A549 (cell line): ENCODE results near the gene ANXA2. TPM values are rescaled to one million over a fixed set of nuclear protein-coding genes. Genes with fewer than 3 reads are reported as not detected.
A peak's percentile ranks its signal among the peaks of the same experiment; 100 is the strongest.

ENCODE experiments used
- ATAC-seq, 2 experiments: fragments of 200-7000 bp in 1 of 2; fragments of >200 bp in 1 of 2; cut with Nextera tagmentation in 1 of 2; cut with Tn5 transposase in 1 of 2; 3 replicates each; pipeline versions ENCODE4 v1.8.0 to v1.9.1; 2018 to 2020; ENCODE audit warnings: mild to moderate bottlenecking in 1 of 2, moderate library complexity in 1 of 2
- CTCF ChIA-PET: fragments of 300-600 bp; sonication (Branson Sonifier 250); formaldehyde crosslinking; extraction: SDS; loops from one replicate; lab custom pipeline; 2021; ENCODE audit warnings: antibody characterized with exemption, inconsistent platforms; lab: Yijun Ruan, JAX
- POLR2A ChIA-PET: fragments of 350-600 bp; formaldehyde crosslinking; extraction: SDS; loops from one replicate; lab custom pipeline; 2021; ENCODE audit warnings: antibody characterized with exemption, inconsistent platforms; lab: Yijun Ruan, JAX
- DNase-seq, 2 experiments: peaks; one replicate each; pipeline versions ENCODE4 v3.0.0 to v3.0.0-alpha.2; 2011 to 2016; ENCODE audit warnings: low read depth in 1 of 2, low spot score in 1 of 2
- FAIRE-seq: peaks from 2 replicates; lab custom pipeline; 2011; peaks lifted over from hg19 to GRCh38; lab: Jason Lieb, UNC
- H3K27ac ChIP-seq, 2 experiments: fragments of >200 bp; sonication (Bioruptor Twin); formaldehyde crosslinking; 3 replicates each; pipeline ENCODE4 v1.5.1; 2016 to 2017
- H3K4me1 ChIP-seq: fragments of >200 bp; sonication (Bioruptor Twin); formaldehyde crosslinking; 3 replicates; pipeline ENCODE4 v1.6.1; 2016
- H3K4me2 ChIP-seq: fragments of >200 bp; sonication (Bioruptor Twin); formaldehyde crosslinking; 3 replicates; pipeline ENCODE4 v1.6.1; 2016
- H3K4me3 ChIP-seq: fragments of >200 bp; sonication (Bioruptor Twin); formaldehyde crosslinking; 3 replicates; pipeline ENCODE4 v1.5.1; 2016
- H3K9me3 ChIP-seq: fragments of >200 bp; sonication (Bioruptor Twin); formaldehyde crosslinking; 3 replicates; pipeline ENCODE4 v1.6.1; 2016
- ESRRA ChIP-seq: fragments of 150-350 bp; IDR thresholded peaks from 2 replicates; pipeline ENCODE4 v1.6.1; 2014; ENCODE audit warnings: mild to moderate bottlenecking, low read length, borderline replicate concordance
- FOSL2 ChIP-seq, 2 experiments: fragments of 450-650 bp in 1 of 2; fragments of >200 bp in 1 of 2; sonication (Bioruptor Twin) in 1 of 2; formaldehyde crosslinking; IDR thresholded peaks; 2 replicates each; pipeline versions ENCODE4 v1.5.0 to v1.6.1; 2016 to 2020; ENCODE audit warnings: mild to moderate bottlenecking in 1 of 2, moderate library complexity in 1 of 2
- HOXA7 ChIP-seq: fragments of 250-450 bp; sonication (Bioruptor Pico); IDR thresholded peaks from 2 replicates; pipeline ENCODE4 v1.5.0; 2020; ENCODE audit warnings: mild to moderate bottlenecking, moderate library complexity
- JUN ChIP-seq, 2 experiments: fragments of >200 bp; sonication (Bioruptor Twin); formaldehyde crosslinking; IDR thresholded peaks; 2 replicates in 1 of 2; 3 replicates in 1 of 2; pipeline ENCODE4 v1.6.1; 2016 to 2017
- MYC ChIP-seq: IDR thresholded peaks from 2 replicates; pipeline ENCODE4 v1.6.1; 2012; ENCODE audit warnings: mild to moderate bottlenecking, inconsistent platforms, low read length, improper control_type of control experiment, borderline replicate concordance
- REST ChIP-seq: fragments of 200-600 bp; sonication (generic); IDR thresholded peaks from 2 replicates; pipeline ENCODE4 v1.6.1; 2016; ENCODE audit warnings: antibody characterized with exemption, mild to moderate bottlenecking, moderate library complexity
- TFCP2L1 ChIP-seq: fragments of 250-450 bp; sonication (Bioruptor Pico); IDR thresholded peaks from 2 replicates; pipeline ENCODE4 v1.5.0; 2021; ENCODE audit warnings: mild to moderate bottlenecking
- ZC3H11A ChIP-seq: fragments of 450-650 bp; IDR thresholded peaks from 2 replicates; pipeline ENCODE4 v1.6.1; 2014; ENCODE audit warnings: antibody characterized with exemption, mild to moderate bottlenecking
- ZFP36 ChIP-seq: fragments of 450-650 bp; IDR thresholded peaks from 2 replicates; pipeline ENCODE4 v1.6.1; 2014; ENCODE audit warnings: borderline replicate concordance; ENCODE audit not compliant: partially characterized antibody
- WGBS: methylation state at CpG from one replicate; pipeline ENCODE4 v1.1.6; 2017; ENCODE audit errors: missing lambda C conversion rate; 5-methylcytosine and 5-hydroxymethylcytosine counted together
- polyA plus RNA-seq, 4 experiments: library from polyadenylated mRNA; depleted of rRNA in 3 of 4; stranded (reverse); fragments of >200 nt; fragmentation: RNase III in 1 of 4; extraction: RNeasy Plus Mini Kit Qiagen cat#74134 plus additional on column Dnase treatment in 1 of 4; gene quantifications; 2 replicates in 3 of 4; 3 replicates in 1 of 4; pipeline ENCODE4 v1.2.3, GENCODE V29; 2011 to 2017
- TF ChIP-seq, protein P1 (sequence below): fragments of >200 bp; sonication (Bioruptor Twin); formaldehyde crosslinking; IDR thresholded peaks from 2 replicates; pipeline ENCODE4 v1.6.1; 2016

Gene ANXA2
- polyA plus RNA-seq, 2 of the 4 experiments (the other 2 are of a cell fraction): 4,707 to 5,746 TPM

DNA sequence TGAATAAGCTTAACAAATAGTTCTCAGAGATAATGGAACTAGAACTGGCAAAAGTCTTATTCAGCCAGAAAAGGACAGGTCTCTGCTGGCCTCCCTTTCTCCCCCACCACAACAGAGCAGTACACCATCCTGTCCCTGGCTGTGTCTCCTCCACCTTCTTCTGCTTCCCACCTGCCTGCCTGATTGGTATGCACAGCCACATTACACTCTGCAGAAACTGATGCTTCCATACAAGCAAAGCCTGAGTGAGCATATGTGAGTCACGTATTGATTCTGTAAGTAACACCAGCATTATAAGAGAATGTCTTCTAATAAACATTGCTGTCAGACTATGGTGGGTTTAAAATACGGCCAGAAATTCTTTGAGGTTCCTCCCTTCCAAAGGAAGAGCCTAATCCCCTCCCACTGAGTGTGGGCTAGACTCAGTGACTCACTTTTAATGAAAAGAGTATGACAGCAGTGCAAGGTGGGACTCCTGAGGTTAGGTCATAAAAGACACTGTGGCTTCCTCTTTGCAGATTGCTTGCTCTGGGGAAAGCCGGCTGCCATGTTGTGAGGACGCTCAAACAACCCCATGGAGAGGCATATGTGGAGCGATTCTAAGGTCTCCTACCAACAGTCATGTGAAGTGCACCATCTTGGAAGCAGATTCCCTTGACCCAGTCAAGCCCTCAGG lies 44.4 kb downstream of the ANXA2 start:
- FAIRE-seq: no peak
- ChIA-PET POLR2A (interaction anchor here (0.7 kb wide), 1 partner anchor 9 kb away, joined by 3 read pairs; no protein-coding TSS in a partner anchor), CTCF (interaction anchor here (0.6 to 12.0 kb wide), 11 partner anchors 9 to 629 kb away, joined by 3 to 174 read pairs (median 9); no protein-coding TSS in a partner anchor)
- 57% methylated on average over 5 of the region's 5 CpGs for WGBS
- H3K4me1 ChIP-seq: peaks cover 100% of the 10 kb centered on the region
- peak in 1 of 2 experiments; percentile 4; a peak in 3 of 6 replicates for ATAC-seq
- H3K4me2 ChIP-seq: no peak overlapping the region
- TF ChIP-seq JUN (IDR thresholded peaks at IDR 0.05) (peak in 1 of 2 experiments; percentile 34; a peak in 1 of 5 replicates), FOSL2 (IDR thresholded peaks at IDR 0.05) (no peak), FOSL2 (CRISPR knock-in tag; IDR thresholded peaks at IDR 0.05) (0 out of 2 replicates have a peak, but pooled peaks have one; percentile 4), ZFP36 (no peak), TFCP2L1 (CRISPR knock-in tag) (peak; percentile 71), MYC (no peak), REST (no peak)
- H3K27ac ChIP-seq: peak overlapping the region in 1 of 2 experiments; percentile 32; a peak in 2 of 6 replicates
- H3K4me3 ChIP-seq: no peak overlapping the region
- H3K9me3 ChIP-seq: no peaks in the 10 kb centered on the region
- peak in 1 of 2 experiments; percentile 17 for DNase-seq

DNA sequence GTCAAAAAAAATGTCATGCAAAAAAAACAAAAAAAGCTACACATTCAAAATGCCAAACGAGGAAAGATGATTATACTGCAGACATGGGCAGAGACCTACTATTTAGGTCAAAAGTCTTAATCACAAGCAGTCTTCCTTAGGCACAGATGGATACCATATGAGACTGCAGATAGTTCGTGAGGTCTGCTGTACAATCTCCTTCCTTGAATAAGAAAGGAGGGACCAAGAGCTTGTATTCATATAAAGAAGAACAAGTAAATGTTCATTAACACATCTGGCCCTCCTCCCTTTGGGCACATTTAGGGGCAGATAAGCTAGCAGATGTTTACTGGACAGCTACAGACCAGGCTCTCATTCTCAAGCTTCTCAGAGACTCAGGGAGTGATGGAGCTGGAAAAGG lies 45.3 kb downstream of the ANXA2 start:
- H3K4me1 ChIP-seq: peaks cover 100% of the 10 kb centered on the region
- POLR2A ChIA-PET: interaction anchor here (0.7 kb wide), 1 partner anchor 10 kb away, joined by 3 read pairs; no protein-coding TSS in a partner anchor

GRCh38 chr15:60351066-60351465 lies 46.7 kb downstream of the ANXA2 start:
- TF ChIP-seq ESRRA (no peak), REST (no peak), JUN (IDR thresholded peaks at IDR 0.05) (0 out of 5 replicates have a peak, but pooled peaks of 1 of the 2 experiments have one; percentile 6)
- H3K4me2 ChIP-seq: no peak overlapping the region
- DNase-seq (peak in 1 of 2 experiments; percentile 28), FAIRE-seq (no peak), ATAC-seq (peak; percentile 40 to 46)
- H3K4me1 ChIP-seq: peaks cover 99% of the 10 kb centered on the region
- POLR2A ChIA-PET: interaction anchor here (1.0 to 1.1 kb wide), 2 partner anchors 12 to 93 kb away, joined by 3 to 5 read pairs; no protein-coding TSS in a partner anchor
- 66% methylated on average over 3 of the region's 3 CpGs for WGBS
- H3K4me3 ChIP-seq: no peak overlapping the region
- H3K9me3 ChIP-seq: no peaks in the 10 kb centered on the region
- CTCF ChIA-PET: interaction anchor here (1.0 to 3.2 kb wide), 10 partner anchors 11 to 610 kb away, joined by 3 to 34 read pairs (median 9); no protein-coding TSS in a partner anchor
- H3K27ac ChIP-seq: peak overlapping the region in 1 of 2 experiments; percentile 58; a peak in 2 of 6 replicates

More for the DNA sequence above, 45.3 kb downstream of the ANXA2 start:
- peak overlapping the region in 1 of 2 experiments; percentile 36; a peak in 2 of 6 replicates for H3K27ac ChIP-seq
- H3K4me3 ChIP-seq: no peak overlapping the region
- no peak for FAIRE-seq
- no peak for DNase-seq
- no peak overlapping the region for H3K4me2 ChIP-seq
- CTCF ChIA-PET: interaction anchor here (0.6 to 3.2 kb wide), 13 partner anchors 9 to 661 kb away, joined by 3 to 34 read pairs (median 6); no protein-coding TSS in a partner anchor
- H3K9me3 ChIP-seq: no peaks in the 10 kb centered on the region
- ATAC-seq: no peak
- WGBS: 69% methylated on average over 2 of the region's 2 CpGs
- TF ChIP-seq, protein P1, sequence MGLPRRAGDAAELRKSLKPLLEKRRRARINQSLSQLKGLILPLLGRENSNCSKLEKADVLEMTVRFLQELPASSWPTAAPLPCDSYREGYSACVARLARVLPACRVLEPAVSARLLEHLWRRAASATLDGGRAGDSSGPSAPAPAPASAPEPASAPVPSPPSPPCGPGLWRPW: no peak
- TF ChIP-seq ZC3H11A (no peak), FOSL2 (IDR thresholded peaks at IDR 0.05) (no peak), FOSL2 (CRISPR knock-in tag; IDR thresholded peaks at IDR 0.05) (no peak), HOXA7 (CRISPR knock-in tag) (0 out of 2 replicates have a peak, but pooled peaks have one; percentile 52)
